GM12878 (cell line): ENCODE measurements around the gene STRA8. TPM values are rescaled to one million over a fixed set of nuclear protein-coding genes. Genes with fewer than 3 reads are reported as not detected.

ENCODE experiments used
- CBFB ChIP-seq: IDR thresholded peaks from 2 replicates; pipeline ENCODE4 v1.6.1; 2016; ENCODE audit warnings: antibody characterized with exemption, low read depth
- CUX1 ChIP-seq: IDR thresholded peaks from 2 replicates; pipeline ENCODE4 v1.6.1; 2012; ENCODE audit warnings: improper control_type of control experiment, low read depth, low read length; ENCODE audit not compliant: insufficient replicate concordance
- EED ChIP-seq: sonication (generic); IDR thresholded peaks from 2 replicates; pipeline ENCODE4 v1.6.1; 2016; ENCODE audit warnings: antibody characterized with exemption, low read depth
- EP300 ChIP-seq, 2 experiments: fragments of 150-350 bp in 1 of 2; IDR thresholded peaks; 2 replicates each; pipeline ENCODE4 v1.6.1; 2011 to 2012; ENCODE audit warnings: low read depth in 2 of 2, low read length in 2 of 2, borderline replicate concordance in 1 of 2, improper control_type of control experiment in 1 of 2, inconsistent platforms in 1 of 2; ENCODE audit not compliant: control insufficient read depth in 1 of 2
- JUND ChIP-seq: IDR thresholded peaks from 2 replicates; pipeline ENCODE4 v1.6.1; 2012; ENCODE audit warnings: low read depth, mild to moderate bottlenecking, low read length, improper control_type of control experiment, moderate library complexity
- MEF2A ChIP-seq: IDR thresholded peaks from 2 replicates; pipeline ENCODE4 v1.6.1; 2011; ENCODE audit warnings: low read depth, mild to moderate bottlenecking, low read length, moderate library complexity; ENCODE audit not compliant: insufficient read depth
- MTA2 ChIP-seq: fragments of 450-650 bp; IDR thresholded peaks from 2 replicates; pipeline ENCODE4 v1.6.1; 2016; ENCODE audit warnings: low read depth, mild to moderate bottlenecking, moderate library complexity
- NFYA ChIP-seq: IDR thresholded peaks from 2 replicates; pipeline ENCODE4 v1.6.1; 2011; ENCODE audit warnings: low read depth, mild to moderate bottlenecking, low read length, improper control_type of control experiment, borderline replicate concordance
- RUNX3 ChIP-seq: IDR thresholded peaks from 2 replicates; pipeline ENCODE4 v1.6.1; 2012; ENCODE audit warnings: low read length, inconsistent platforms
- TBL1XR1 ChIP-seq: IDR thresholded peaks from 2 replicates; pipeline ENCODE4 v1.6.1; 2012; ENCODE audit warnings: low read depth, low read length, improper control_type of control experiment
- USF2 ChIP-seq: IDR thresholded peaks from 2 replicates; pipeline ENCODE4 v1.6.1; 2011; ENCODE audit warnings: low read depth, low read length, improper control_type of control experiment, borderline replicate concordance
- polyA plus RNA-seq, 11 experiments: library from polyadenylated mRNA; depleted of rRNA in 4 of 11; unstranded in 6 of 11; stranded (reverse) in 5 of 11; fragments of >200 nt; fragmentation: Nextera tagmentation in 4 of 11; fragmentation: Illumina TruSeq in 1 of 11; extraction: Ambion mirVana in 4 of 11; extraction: Trizol in 1 of 11; gene quantifications; 1 replicate in 1 of 11; 2 replicates in 10 of 11; pipeline versions ENCODE4 v1.2.1 to v1.2.3, GENCODE V29; 2011 to 2016; ENCODE audit warnings: inconsistent platforms in 2 of 11, missing spikeins in 2 of 11, low read depth in 1 of 11
- total RNA-seq, 4 experiments: library from RNA; depleted of rRNA in 3 of 4; stranded (reverse); fragments of >200 nt in 3 of 4; fragmentation: Illumina TruSeq in 1 of 4; extraction: Trizol in 1 of 4; gene quantifications; 2 replicates each; pipeline versions ENCODE4 v1.2.1 to v1.2.3, GENCODE V29; 2013 to 2021
- TF ChIP-seq, protein P1 (sequence below): fragments of 450-650 bp; IDR thresholded peaks from 2 replicates; pipeline ENCODE4 v1.6.1; 2017; ENCODE audit warnings: antibody characterized with exemption, mild to moderate bottlenecking, moderate library complexity
- TF ChIP-seq, protein P2 (sequence below): fragments of 450-650 bp; IDR thresholded peaks from 2 replicates; pipeline ENCODE4 v1.6.1; 2017; ENCODE audit warnings: low read depth, mild to moderate bottlenecking, moderate library complexity
- TF ChIP-seq, protein P3 (sequence below): fragments of 450-650 bp; IDR thresholded peaks from 2 replicates; pipeline ENCODE4 v1.6.1; 2016; ENCODE audit warnings: mild to moderate bottlenecking, moderate library complexity, borderline replicate concordance

Gene STRA8
- total and polyA plus RNA-seq, 10 of the 15 experiments (the other 5 are each of a cell fraction or from before 2014, with no cell fraction given), result 0.15 TPM; not detected in 9

DNA sequence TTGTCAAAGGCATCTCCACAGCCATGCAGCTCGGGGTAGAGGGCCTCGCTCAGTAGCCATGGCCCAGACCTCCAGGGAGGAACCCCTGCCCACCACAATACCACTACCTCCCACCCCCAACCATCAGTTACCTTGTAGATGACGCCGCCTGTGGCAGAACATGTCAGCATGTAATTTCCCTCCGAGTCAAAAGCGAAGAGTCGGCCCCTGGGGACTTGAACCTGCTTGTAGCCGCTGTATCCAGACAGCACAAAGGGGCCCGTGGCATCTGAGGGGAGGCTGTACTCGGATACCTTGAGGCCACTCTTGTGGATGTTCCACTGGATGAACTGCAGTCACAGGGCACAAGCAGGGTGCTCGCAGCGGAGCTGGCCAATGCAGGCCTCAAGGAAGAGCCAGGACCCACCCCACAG is 46.8 kb upstream of the STRA8 start (continued):
- TF ChIP-seq, protein P1, sequence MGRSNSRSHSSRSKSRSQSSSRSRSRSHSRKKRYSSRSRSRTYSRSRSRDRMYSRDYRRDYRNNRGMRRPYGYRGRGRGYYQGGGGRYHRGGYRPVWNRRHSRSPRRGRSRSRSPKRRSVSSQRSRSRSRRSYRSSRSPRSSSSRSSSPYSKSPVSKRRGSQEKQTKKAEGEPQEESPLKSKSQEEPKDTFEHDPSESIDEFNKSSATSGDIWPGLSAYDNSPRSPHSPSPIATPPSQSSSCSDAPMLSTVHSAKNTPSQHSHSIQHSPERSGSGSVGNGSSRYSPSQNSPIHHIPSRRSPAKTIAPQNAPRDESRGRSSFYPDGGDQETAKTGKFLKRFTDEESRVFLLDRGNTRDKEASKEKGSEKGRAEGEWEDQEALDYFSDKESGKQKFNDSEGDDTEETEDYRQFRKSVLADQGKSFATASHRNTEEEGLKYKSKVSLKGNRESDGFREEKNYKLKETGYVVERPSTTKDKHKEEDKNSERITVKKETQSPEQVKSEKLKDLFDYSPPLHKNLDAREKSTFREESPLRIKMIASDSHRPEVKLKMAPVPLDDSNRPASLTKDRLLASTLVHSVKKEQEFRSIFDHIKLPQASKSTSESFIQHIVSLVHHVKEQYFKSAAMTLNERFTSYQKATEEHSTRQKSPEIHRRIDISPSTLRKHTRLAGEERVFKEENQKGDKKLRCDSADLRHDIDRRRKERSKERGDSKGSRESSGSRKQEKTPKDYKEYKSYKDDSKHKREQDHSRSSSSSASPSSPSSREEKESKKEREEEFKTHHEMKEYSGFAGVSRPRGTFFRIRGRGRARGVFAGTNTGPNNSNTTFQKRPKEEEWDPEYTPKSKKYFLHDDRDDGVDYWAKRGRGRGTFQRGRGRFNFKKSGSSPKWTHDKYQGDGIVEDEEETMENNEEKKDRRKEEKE, result no peak
- TF ChIP-seq EED (peak; percentile 85), NFYA (no peak), EP300 (IDR thresholded peaks at IDR 0.05; ENCODE audit: borderline replicate concordance in 1 of 2, control insufficient read depth in 1 of 2, low read depth in 2 of 2, low read length in 2 of 2) (peak; percentile 94 to 95; a peak in 3 of 4 replicates), USF2 (no peak), CUX1 (no peak), JUND (peak; percentile 93; the same call in 1 of the 2 replicates), CBFB (peak; percentile 88), TBL1XR1 (peak; percentile 85; the same call in 1 of the 2 replicates), MTA2 (peak; percentile 95), MEF2A (0 out of 2 replicates have a peak, but pooled peaks have one; percentile 55), RUNX3 (peak; percentile 97)
- TF ChIP-seq, protein P2, sequence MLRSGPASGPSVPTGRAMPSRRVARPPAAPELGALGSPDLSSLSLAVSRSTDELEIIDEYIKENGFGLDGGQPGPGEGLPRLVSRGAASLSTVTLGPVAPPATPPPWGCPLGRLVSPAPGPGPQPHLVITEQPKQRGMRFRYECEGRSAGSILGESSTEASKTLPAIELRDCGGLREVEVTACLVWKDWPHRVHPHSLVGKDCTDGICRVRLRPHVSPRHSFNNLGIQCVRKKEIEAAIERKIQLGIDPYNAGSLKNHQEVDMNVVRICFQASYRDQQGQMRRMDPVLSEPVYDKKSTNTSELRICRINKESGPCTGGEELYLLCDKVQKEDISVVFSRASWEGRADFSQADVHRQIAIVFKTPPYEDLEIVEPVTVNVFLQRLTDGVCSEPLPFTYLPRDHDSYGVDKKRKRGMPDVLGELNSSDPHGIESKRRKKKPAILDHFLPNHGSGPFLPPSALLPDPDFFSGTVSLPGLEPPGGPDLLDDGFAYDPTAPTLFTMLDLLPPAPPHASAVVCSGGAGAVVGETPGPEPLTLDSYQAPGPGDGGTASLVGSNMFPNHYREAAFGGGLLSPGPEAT, result peak; percentile 83; the same call in 1 of the 2 replicates
- TF ChIP-seq, protein P3, sequence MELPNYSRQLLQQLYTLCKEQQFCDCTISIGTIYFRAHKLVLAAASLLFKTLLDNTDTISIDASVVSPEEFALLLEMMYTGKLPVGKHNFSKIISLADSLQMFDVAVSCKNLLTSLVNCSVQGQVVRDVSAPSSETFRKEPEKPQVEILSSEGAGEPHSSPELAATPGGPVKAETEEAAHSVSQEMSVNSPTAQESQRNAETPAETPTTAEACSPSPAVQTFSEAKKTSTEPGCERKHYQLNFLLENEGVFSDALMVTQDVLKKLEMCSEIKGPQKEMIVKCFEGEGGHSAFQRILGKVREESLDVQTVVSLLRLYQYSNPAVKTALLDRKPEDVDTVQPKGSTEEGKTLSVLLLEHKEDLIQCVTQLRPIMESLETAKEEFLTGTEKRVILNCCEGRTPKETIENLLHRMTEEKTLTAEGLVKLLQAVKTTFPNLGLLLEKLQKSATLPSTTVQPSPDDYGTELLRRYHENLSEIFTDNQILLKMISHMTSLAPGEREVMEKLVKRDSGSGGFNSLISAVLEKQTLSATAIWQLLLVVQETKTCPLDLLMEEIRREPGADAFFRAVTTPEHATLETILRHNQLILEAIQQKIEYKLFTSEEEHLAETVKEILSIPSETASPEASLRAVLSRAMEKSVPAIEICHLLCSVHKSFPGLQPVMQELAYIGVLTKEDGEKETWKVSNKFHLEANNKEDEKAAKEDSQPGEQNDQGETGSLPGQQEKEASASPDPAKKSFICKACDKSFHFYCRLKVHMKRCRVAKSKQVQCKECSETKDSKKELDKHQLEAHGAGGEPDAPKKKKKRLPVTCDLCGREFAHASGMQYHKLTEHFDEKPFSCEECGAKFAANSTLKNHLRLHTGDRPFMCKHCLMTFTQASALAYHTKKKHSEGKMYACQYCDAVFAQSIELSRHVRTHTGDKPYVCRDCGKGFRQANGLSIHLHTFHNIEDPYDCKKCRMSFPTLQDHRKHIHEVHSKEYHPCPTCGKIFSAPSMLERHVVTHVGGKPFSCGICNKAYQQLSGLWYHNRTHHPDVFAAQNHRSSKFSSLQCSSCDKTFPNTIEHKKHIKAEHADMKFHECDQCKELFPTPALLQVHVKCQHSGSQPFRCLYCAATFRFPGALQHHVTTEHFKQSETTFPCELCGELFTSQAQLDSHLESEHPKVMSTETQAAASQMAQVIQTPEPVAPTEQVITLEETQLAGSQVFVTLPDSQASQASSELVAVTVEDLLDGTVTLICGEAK, result no peak
